ENCODE data around the gene LRP1B.
A peak's percentile ranks its signal among the peaks of the same experiment; 100 is the strongest.

The LRP1B gene

GRCh38 chr2:140873915-140874531 is 1256.8 kb downstream of the LRP1B start:
- no peak for DNase-seq

GRCh38 chr2:140869925-140870324 is 1260.9 kb downstream of the LRP1B start:
- DNase-seq, result no peak

GRCh38 chr2:140869107-140869506 is 1261.7 kb downstream of the LRP1B start:
- peak; percentile 28 for DNase-seq

- no peak for DNase-seq
Measured at GRCh38 chr2:140865837-140866236, 1265.0 kb downstream of the LRP1B start.

GRCh38 chr2:140863713-140864112 is 1267.1 kb downstream of the LRP1B start:
- DNase-seq, result peak; percentile 44

- DNase-seq, result peak; percentile 26
Measured at GRCh38 chr2:140862181-140862580, 1268.6 kb downstream of the LRP1B start.

- DNase-seq, result peak; percentile 47
Measured at GRCh38 chr2:140861666-140862065, 1269.2 kb downstream of the LRP1B start.

GRCh38 chr2:140855471-140855870 is 1275.3 kb downstream of the LRP1B start:
- DNase-seq, result no peak

- DNase-seq, result no peak
Measured at GRCh38 chr2:140851258-140851981, 1279.4 kb downstream of the LRP1B start.

GRCh38 chr2:140843186-140843585 is 1287.6 kb downstream of the LRP1B start:
- no peak for DNase-seq

GRCh38 chr2:140842110-140842509 is 1288.7 kb downstream of the LRP1B start:
- peak; percentile 2 for DNase-seq

GRCh38 chr2:140841141-140841540 is 1289.7 kb downstream of the LRP1B start:
- no peak for DNase-seq

- DNase-seq, result no peak
Measured at GRCh38 chr2:140836826-140837225, 1294.0 kb downstream of the LRP1B start.

- DNase-seq, result no peak
Measured at GRCh38 chr2:140835079-140835478, 1295.7 kb downstream of the LRP1B start.

GRCh38 chr2:140814141-140814540 is 1316.7 kb downstream of the LRP1B start:
- DNase-seq, result no peak

- no peak for DNase-seq
Measured at GRCh38 chr2:140808820-140809219, 1322.0 kb downstream of the LRP1B start.

GRCh38 chr2:140808211-140808610 is 1322.6 kb downstream of the LRP1B start:
- no peak for DNase-seq

GRCh38 chr2:140804700-140805260 is 1326.0 kb downstream of the LRP1B start:
- no peak for DNase-seq

- DNase-seq, result no peak
Measured at GRCh38 chr2:140801311-140801710, 1329.5 kb downstream of the LRP1B start.

- no peak for DNase-seq
Measured at GRCh38 chr2:140797718-140798117, 1333.1 kb downstream of the LRP1B start.

GRCh38 chr2:140791802-140792201 is 1339.0 kb downstream of the LRP1B start:
- no peak for DNase-seq

- no peak for DNase-seq
Measured at GRCh38 chr2:140786585-140786984, 1344.2 kb downstream of the LRP1B start.

GRCh38 chr2:140775411-140775810 is 1355.4 kb downstream of the LRP1B start:
- DNase-seq, result peak; percentile 24

GRCh38 chr2:140770645-140771044 is 1360.2 kb downstream of the LRP1B start:
- DNase-seq, result no peak
